ENCODE measurements around the gene ANKRD45. TPM values are rescaled to one million over a fixed set of nuclear protein-coding genes. Genes with fewer than 3 reads are reported as not detected.

The ANKRD45 gene
- polyA plus RNA-seq, result under 1 TPM in 2 of 4 donors, not detected in 2; 0.13 to 0.24 TPM
- long read RNA-seq, donor 1, result 0 reads
- long read RNA-seq, donor 2, result 0 reads
- long read RNA-seq, donor 3, result 0 reads
- long read RNA-seq, donor 4, result 0 reads
- long read RNA-seq, donor 5, result 0 reads
- long read RNA-seq, donor 6, result 0 reads
- long read RNA-seq, donor 7, result 0 reads
- long read RNA-seq, donor 8, partial matches to known transcripts, result 0 of 1 reads
- long read RNA-seq, donor 8, other reads (novel, unspliced or antisense), result 0 of 1 reads
- long read RNA-seq, donor 9, result 0 reads
- long read RNA-seq, donor 10, partial matches to known transcripts, result 0 of 1 reads
- long read RNA-seq, donor 10, other reads (novel, unspliced or antisense), result 0 of 1 reads

- 3 to 10% (median 8%) methylated on average over 33 of the region's 33 CpGs for WGBS, 3 donors
- H3K4me1 ChIP-seq (ENCODE audit: control insufficient read depth in 3 of 3, insufficient read depth in 2 of 3, low read depth in 1 of 3, low read length in 2 of 3), result peaks cover 0 to 3% (median 2%) of the 10 kb centered on the region in 3 donors
- H3K27ac ChIP-seq (ENCODE audit: low read depth in 1 of 3, low read length in 2 of 3), result no peak within 1 kb of the TSS
- H3K36me3 ChIP-seq (ENCODE audit: control insufficient read depth in 3 of 3, insufficient read depth in 2 of 3, low read depth in 1 of 3, low read length in 3 of 3), result no peaks in the 10 kb centered on the region
- DNase-seq (peak in 1 of 2 donors; percentile 44), FAIRE-seq (no peak)
- peak within 1 kb of the TSS in 1 of 3 donors; percentile 34 for H3K4me3 ChIP-seq (ENCODE audit: low read depth in 1 of 3, low read length in 3 of 3)
- H3K27me3 ChIP-seq (ENCODE audit: control insufficient read depth in 3 of 3, insufficient read depth in 3 of 3, low read length in 3 of 3), result peaks cover 5 to 12% (median 6%) of the 10 kb centered on the region in 3 donors
- H3K9me3 ChIP-seq (ENCODE audit: control insufficient read depth in 2 of 2, insufficient read depth in 1 of 2, low read depth in 1 of 2, low read length in 1 of 2), result no peaks in the 10 kb centered on the region
These were observed at the start of gene ANKRD45 for GRCh38 chr1:173669491-173669941. Gene ANKRD45 (minus strand): TSS chr1:173669851. CDS start chr1:173659418, 10,433 bp downstream.

GRCh38 chr1:173717238-173717637, 47.6 kb upstream of the ANKRD45 start:
- no peak overlapping the region for H3K4me3 ChIP-seq (ENCODE audit: low read depth in 1 of 3, low read length in 3 of 3)
- H3K27ac ChIP-seq (ENCODE audit: low read depth in 1 of 3, low read length in 2 of 3), result no peak overlapping the region
- no peaks in the 10 kb centered on the region for H3K9me3 ChIP-seq (ENCODE audit: control insufficient read depth in 2 of 2, insufficient read depth in 1 of 2, low read depth in 1 of 2, low read length in 1 of 2)
- FAIRE-seq (no peak), DNase-seq (peak; percentile 18 to 54)
- peaks cover 0 to 11% (median 3%) of the 10 kb centered on the region in 3 donors for H3K36me3 ChIP-seq (ENCODE audit: control insufficient read depth in 3 of 3, insufficient read depth in 2 of 3, low read depth in 1 of 3, low read length in 3 of 3)
- 25 to 83% (median 54%) methylated on average over 2 of the region's 2 CpGs for WGBS, 3 donors
- peaks cover 0 to 3% (median 0%) of the 10 kb centered on the region in 3 donors for H3K27me3 ChIP-seq (ENCODE audit: control insufficient read depth in 3 of 3, insufficient read depth in 3 of 3, low read length in 3 of 3)
- H3K4me1 ChIP-seq (ENCODE audit: control insufficient read depth in 3 of 3, insufficient read depth in 2 of 3, low read depth in 1 of 3, low read length in 2 of 3), result peaks cover 0 to 6% (median 0%) of the 10 kb centered on the region in 3 donors

GRCh38 chr1:173715538-173715844, 45.8 kb upstream of the ANKRD45 start:
- peaks cover 0 to 6% (median 0%) of the 10 kb centered on the region in 3 donors for H3K4me1 ChIP-seq (ENCODE audit: control insufficient read depth in 3 of 3, insufficient read depth in 2 of 3, low read depth in 1 of 3, low read length in 2 of 3)
- H3K4me3 ChIP-seq (ENCODE audit: low read depth in 1 of 3, low read length in 3 of 3), result peak overlapping the region; percentile 62 to 82 (median 74)
- FAIRE-seq (no peak), DNase-seq (no peak)
- no peaks in the 10 kb centered on the region for H3K9me3 ChIP-seq (ENCODE audit: control insufficient read depth in 2 of 2, insufficient read depth in 1 of 2, low read depth in 1 of 2, low read length in 1 of 2)
- H3K27ac ChIP-seq (ENCODE audit: low read depth in 1 of 3, low read length in 2 of 3), result peak overlapping the region; percentile 85 to 95 (median 90)
- 0 to 1% (median 0%) methylated on average over 8 of the region's 8 CpGs for WGBS, 3 donors
- H3K27me3 ChIP-seq (ENCODE audit: control insufficient read depth in 3 of 3, insufficient read depth in 3 of 3, low read length in 3 of 3), result peaks cover 0 to 9% (median 3%) of the 10 kb centered on the region in 3 donors
- H3K36me3 ChIP-seq (ENCODE audit: control insufficient read depth in 3 of 3, insufficient read depth in 2 of 3, low read depth in 1 of 3, low read length in 3 of 3), result peaks cover 0 to 8% (median 0%) of the 10 kb centered on the region in 3 donors

GRCh38 chr1:173714759-173715537, 45.3 kb upstream of the ANKRD45 start, which contains the start of gene KLHL20:
Gene KLHL20 (plus strand): TSS chr1:173714981. CDS start chr1:173716044, 1,063 bp downstream.
- peaks cover 0 to 6% (median 0%) of the 10 kb centered on the region in 3 donors for H3K4me1 ChIP-seq (ENCODE audit: control insufficient read depth in 3 of 3, insufficient read depth in 2 of 3, low read depth in 1 of 3, low read length in 2 of 3)
- peak; percentile 93 for DNase-seq
- peaks cover 0 to 13% (median 6%) of the 10 kb centered on the region in 3 donors for H3K27me3 ChIP-seq (ENCODE audit: control insufficient read depth in 3 of 3, insufficient read depth in 3 of 3, low read length in 3 of 3)
- H3K9me3 ChIP-seq (ENCODE audit: control insufficient read depth in 2 of 2, insufficient read depth in 1 of 2, low read depth in 1 of 2, low read length in 1 of 2), result no peaks in the 10 kb centered on the region
- H3K27ac ChIP-seq (ENCODE audit: low read depth in 1 of 3, low read length in 2 of 3), result peak within 1 kb of the TSS; percentile 85 to 95 (median 90)
- FAIRE-seq, result no peak
- peak within 1 kb of the TSS; percentile 62 to 82 (median 74) for H3K4me3 ChIP-seq (ENCODE audit: low read depth in 1 of 3, low read length in 3 of 3)
- 0 to 1% (median 1%) methylated on average over 43 of the region's 43 CpGs for WGBS, 3 donors
- H3K36me3 ChIP-seq (ENCODE audit: control insufficient read depth in 3 of 3, insufficient read depth in 2 of 3, low read depth in 1 of 3, low read length in 3 of 3), result peaks cover 0 to 8% (median 0%) of the 10 kb centered on the region in 3 donors

GRCh38 chr1:173714441-173714758, 44.7 kb upstream of the ANKRD45 start:
- WGBS, 3 donors, result 56 to 63% (median 62%) methylated on average over 3 of the region's 3 CpGs
- Histone ChIP-seq H3K36me3 (ENCODE audit: control insufficient read depth in 3 of 3, insufficient read depth in 2 of 3, low read depth in 1 of 3, low read length in 3 of 3) (peaks cover 0 to 8% (median 0%) of the 10 kb centered on the region in 3 donors), H3K27ac (ENCODE audit: low read depth in 1 of 3, low read length in 2 of 3) (peak overlapping the region; percentile 85 to 95 (median 90)), H3K27me3 (ENCODE audit: control insufficient read depth in 3 of 3, insufficient read depth in 3 of 3, low read length in 3 of 3) (peaks cover 0 to 15% (median 6%) of the 10 kb centered on the region in 3 donors), H3K4me3 (ENCODE audit: low read depth in 1 of 3, low read length in 3 of 3) (peak overlapping the region in 2 of 3 donors; percentile 62 to 82), H3K4me1 (ENCODE audit: control insufficient read depth in 3 of 3, insufficient read depth in 2 of 3, low read depth in 1 of 3, low read length in 2 of 3) (peaks cover 0 to 6% (median 0%) of the 10 kb centered on the region in 3 donors), H3K9me3 (ENCODE audit: control insufficient read depth in 2 of 2, insufficient read depth in 1 of 2, low read depth in 1 of 2, low read length in 1 of 2) (no peaks in the 10 kb centered on the region)
- FAIRE-seq, result no peak
- DNase-seq, result no peak

GRCh38 chr1:173708787-173709186, 39.1 kb upstream of the ANKRD45 start:
- H3K27ac ChIP-seq (ENCODE audit: low read depth in 1 of 3, low read length in 2 of 3), result no peak overlapping the region
- no peaks in the 10 kb centered on the region for H3K9me3 ChIP-seq (ENCODE audit: control insufficient read depth in 2 of 2, insufficient read depth in 1 of 2, low read depth in 1 of 2, low read length in 1 of 2)
- H3K4me1 ChIP-seq (ENCODE audit: control insufficient read depth in 3 of 3, insufficient read depth in 2 of 3, low read depth in 1 of 3, low read length in 2 of 3), result no peaks in the 10 kb centered on the region
- H3K36me3 ChIP-seq (ENCODE audit: control insufficient read depth in 3 of 3, insufficient read depth in 2 of 3, low read depth in 1 of 3, low read length in 3 of 3), result no peaks in the 10 kb centered on the region
- 57 to 86% (median 73%) methylated on average over 2 of the region's 2 CpGs for WGBS, 3 donors
- H3K27me3 ChIP-seq (ENCODE audit: control insufficient read depth in 3 of 3, insufficient read depth in 3 of 3, low read length in 3 of 3), result peaks cover 0 to 23% (median 6%) of the 10 kb centered on the region in 3 donors
- no peak for DNase-seq
- H3K4me3 ChIP-seq (ENCODE audit: low read depth in 1 of 3, low read length in 3 of 3), result no peak overlapping the region
- no peak for FAIRE-seq

- 69 to 81% (median 76%) methylated on average over 5 of the region's 5 CpGs for WGBS, 3 donors
- H3K27me3 ChIP-seq (ENCODE audit: control insufficient read depth in 3 of 3, insufficient read depth in 3 of 3, low read length in 3 of 3), result peaks cover 0 to 11% (median 0%) of the 10 kb centered on the region in 3 donors
- no peak for FAIRE-seq
These were observed 35.5 kb upstream of the ANKRD45 start for GRCh38 chr1:173705117-173705516.

GRCh38 chr1:173702736-173703135, 33.1 kb upstream of the ANKRD45 start:
- WGBS, 3 donors, result 43 to 86% (median 78%) methylated on average over 1 of the region's 1 CpG
- no peaks in the 10 kb centered on the region for H3K4me1 ChIP-seq (ENCODE audit: control insufficient read depth in 3 of 3, insufficient read depth in 2 of 3, low read depth in 1 of 3, low read length in 2 of 3)
- no peaks in the 10 kb centered on the region for H3K27me3 ChIP-seq (ENCODE audit: control insufficient read depth in 3 of 3, insufficient read depth in 3 of 3, low read length in 3 of 3)
- no peaks in the 10 kb centered on the region for H3K36me3 ChIP-seq (ENCODE audit: control insufficient read depth in 3 of 3, insufficient read depth in 2 of 3, low read depth in 1 of 3, low read length in 3 of 3)
- DNase-seq (no peak), FAIRE-seq (no peak)
- no peak overlapping the region for H3K4me3 ChIP-seq (ENCODE audit: low read depth in 1 of 3, low read length in 3 of 3)
- H3K9me3 ChIP-seq (ENCODE audit: control insufficient read depth in 2 of 2, insufficient read depth in 1 of 2, low read depth in 1 of 2, low read length in 1 of 2), result no peaks in the 10 kb centered on the region
- no peak overlapping the region for H3K27ac ChIP-seq (ENCODE audit: low read depth in 1 of 3, low read length in 2 of 3)

More at GRCh38 chr1:173705117-173705516, 35.5 kb upstream of the ANKRD45 start:
- Histone ChIP-seq H3K4me3 (ENCODE audit: low read depth in 1 of 3, low read length in 3 of 3) (no peak overlapping the region), H3K4me1 (ENCODE audit: control insufficient read depth in 3 of 3, insufficient read depth in 2 of 3, low read depth in 1 of 3, low read length in 2 of 3) (no peaks in the 10 kb centered on the region), H3K27ac (ENCODE audit: low read depth in 1 of 3, low read length in 2 of 3) (no peak overlapping the region), H3K9me3 (ENCODE audit: control insufficient read depth in 2 of 2, insufficient read depth in 1 of 2, low read depth in 1 of 2, low read length in 1 of 2) (no peaks in the 10 kb centered on the region), H3K36me3 (ENCODE audit: control insufficient read depth in 3 of 3, insufficient read depth in 2 of 3, low read depth in 1 of 3, low read length in 3 of 3) (no peaks in the 10 kb centered on the region)
- DNase-seq, result no peak
